CD4-positive, alpha-beta T cell (primary cell): ENCODE results near the gene ARPC5L. TPM values are rescaled to one million over a fixed set of nuclear protein-coding genes. Genes with fewer than 3 reads are reported as not detected.

Experiments
- ATAC-seq: fragments of 200-7000 bp; cut with Tn5 transposase; one replicate; pipeline ENCODE4 v1.10.0; 2022; ENCODE audit warnings: mild to moderate bottlenecking; ENCODE audit not compliant: poor library complexity
- CTCF ChIA-PET: fragments of 350-600 bp; sonication (Branson Sonifier 250); formaldehyde crosslinking; loops from one replicate; lab custom pipeline; 2021; ENCODE audit warnings: antibody characterized with exemption, inconsistent platforms; lab: Charles Lee
- POLR2A ChIA-PET: fragments of 350-600 bp; sonication (Branson Sonifier 250); formaldehyde crosslinking; loops from one replicate; lab custom pipeline; 2021; ENCODE audit warnings: antibody characterized with exemption, inconsistent platforms; lab: Charles Lee
- DNase-seq, 14 experiments: peaks; one replicate each; pipeline ENCODE4 v3.0.0-alpha.2; 2013 to 2020; ENCODE audit warnings: mixed read lengths in 2 of 14
- H3K27ac ChIP-seq, 2 donors: one replicate each; pipeline versions ENCODE4 v1.5.1 to v1.7.0; 2013; ENCODE audit warnings: low read length in 2 of 2, low read depth in 1 of 2, mild to moderate bottlenecking in 1 of 2
- H3K27me3 ChIP-seq, 2 experiments: 1 replicate in 1 of 2; 2 replicates in 1 of 2; pipeline versions ENCODE4 v1.6.1 to v1.7.0; 2013; ENCODE audit warnings: low read length in 2 of 2, control low read depth in 1 of 2, mild to moderate bottlenecking in 1 of 2, moderate library complexity in 1 of 2; ENCODE audit not compliant: insufficient read depth in 2 of 2, control insufficient read depth in 1 of 2
- H3K36me3 ChIP-seq: one replicate; pipeline ENCODE4 v1.6.1; 2013; ENCODE audit warnings: low read length, control low read depth; ENCODE audit not compliant: insufficient read depth
- H3K4me1 ChIP-seq: one replicate; pipeline ENCODE4 v1.6.1; 2013; ENCODE audit warnings: low read length, control low read depth; ENCODE audit not compliant: insufficient read depth
- H3K4me3 ChIP-seq: one replicate; pipeline ENCODE4 v1.5.1; 2013; ENCODE audit warnings: mild to moderate bottlenecking, low read length, moderate library complexity
- H3K9me3 ChIP-seq, 2 experiments: 1 replicate in 1 of 2; 2 replicates in 1 of 2; pipeline versions ENCODE4 v1.6.1 to v1.7.0; 2013; ENCODE audit warnings: low read length in 2 of 2, mild to moderate bottlenecking in 2 of 2, control low read depth in 1 of 2, moderate library complexity in 1 of 2; ENCODE audit not compliant: control insufficient read depth in 1 of 2, insufficient read depth in 1 of 2
- H3K27ac Mint-ChIP-seq: one replicate; pipeline ENCODE4 v1.8.0; 2020; ENCODE audit warnings: mixed read lengths
- H3K27me3 Mint-ChIP-seq: one replicate; pipeline ENCODE4 v1.8.0; 2021; ENCODE audit warnings: mixed read lengths
- H3K36me3 Mint-ChIP-seq: one replicate; pipeline ENCODE4 v1.8.0; 2021; ENCODE audit warnings: low read depth, mixed read lengths
- H3K4me1 Mint-ChIP-seq: one replicate; pipeline ENCODE4 v1.8.0; 2021; ENCODE audit warnings: low read depth, mixed read lengths
- H3K4me3 Mint-ChIP-seq: one replicate; pipeline ENCODE4 v1.8.0; 2020; ENCODE audit warnings: mild to moderate bottlenecking, mixed read lengths
- H3K9me3 Mint-ChIP-seq: one replicate; pipeline ENCODE4 v1.8.0; 2020; ENCODE audit warnings: mixed read lengths
- intact Hi-C, 2 experiments: fragments of 100-400 bp; cut with DNase I in 1 of 2; cut with micrococcal nuclease in 1 of 2; formaldehyde crosslinking; loops; one replicate each; pipeline versions ENCODE4 v1.15.1 to v1.9.0; 2023 to 2025; cut with DNase I, micrococcal nuclease
- polyA plus RNA-seq, 2 donors: library from polyadenylated mRNA; unstranded; fragments of 120-200 nt; gene quantifications; one replicate each; pipeline ENCODE4 v1.2.1, GENCODE V29; 2013
- total RNA-seq, 174 experiments: library from RNA in 2 of 174; stranded (reverse) in 2 of 174; gene quantifications; one replicate each; pipeline ENCODE4 v1.2.3 and lab custom pipeline; 2021 to 2026
- TF ChIP-seq, protein P1 (sequence below): fragments of 200-600 bp; IDR thresholded peaks from one replicate; pipeline ENCODE4 v1.8.0; 2022; ENCODE audit warnings: antibody characterized with exemption, mild to moderate bottlenecking

Gene ARPC5L
- 10 to 100 TPM; 36.8 to 37.0 TPM for total RNA-seq
- polyA plus RNA-seq (2013, experiment 1 of 2): 46.2 TPM
- polyA plus RNA-seq (2013, experiment 2 of 2): 45.0 TPM
- 25.4 to 142 (median 44.9) reads per million in 172 experiments for total RNA-seq (lab: John Stamatoyannopoulos, UW)

DNA sequence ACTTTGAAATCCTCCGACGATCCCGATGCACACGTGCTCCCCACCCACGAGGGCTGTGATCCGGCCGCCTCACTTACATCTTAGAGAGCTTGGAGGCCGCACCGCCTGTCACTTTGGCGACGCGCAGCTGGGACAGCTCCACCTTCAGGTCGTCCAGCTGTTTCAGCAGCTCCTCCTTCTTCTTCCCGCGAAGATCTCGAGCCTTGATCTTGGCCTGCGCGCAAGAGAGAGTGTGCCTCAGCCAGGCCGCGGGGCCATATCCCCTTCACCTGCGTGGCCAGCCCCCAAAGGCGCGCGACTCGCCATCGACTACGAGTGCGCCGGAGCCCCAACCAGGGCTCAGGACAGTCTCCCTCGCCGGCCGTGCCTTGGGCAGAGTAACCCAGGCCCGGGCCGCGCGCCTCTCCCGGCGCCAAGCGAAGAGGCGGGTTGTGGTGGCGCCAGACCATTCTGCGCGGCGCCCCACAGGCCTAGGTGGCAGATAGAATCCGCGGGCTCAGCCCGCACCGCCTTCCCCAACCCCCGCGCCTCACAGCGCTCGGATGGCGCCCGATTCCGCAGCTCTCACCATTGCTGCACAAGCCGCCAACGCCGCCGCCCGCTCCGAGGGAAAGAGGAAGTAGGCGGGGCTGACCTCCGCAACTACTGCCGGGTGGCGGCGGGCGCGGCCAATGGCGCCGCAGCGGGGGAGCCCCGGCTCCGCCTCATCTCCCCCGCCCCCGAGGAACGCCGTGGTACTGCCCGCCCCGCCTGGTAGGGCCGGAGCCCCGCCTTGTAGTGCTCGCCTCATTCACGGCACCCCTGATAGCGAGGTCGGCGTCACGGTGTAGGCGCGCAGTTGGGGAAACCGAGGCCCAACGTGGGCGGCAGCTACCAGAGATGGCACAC, at the start of gene ARPC5L, which contains the start of gene RPL35:
ARPC5L (plus strand) TSS at position 789 of the 888 bp plus-strand sequence. CDS start 7,161 bp downstream, outside the sequence.
RPL35 (minus strand) TSS at position 616 of the 888 bp plus-strand sequence; CDS start at position 571, 45 bp downstream.
- H3K9me3 ChIP-seq: peaks cover 0 to 3% of the 10 kb centered on the region in 2 experiments
- no peaks in the 10 kb centered on the region for H3K27me3 ChIP-seq
- POLR2A ChIA-PET: interaction anchor here (0.6 to 2.9 kb wide), 19 partner anchors 7 to 400 kb away, joined by 3 to 21 read pairs (median 4); partner anchors contain the start of genes GAPVD1, GOLGA1, HSPA5 and NR6A1
- DNase-seq (peak; percentile 91 to 98 (median 95)), ATAC-seq (peak; percentile 92)
- no peaks in the 10 kb centered on the region for H3K9me3 Mint-ChIP-seq
- TF ChIP-seq, protein P1, sequence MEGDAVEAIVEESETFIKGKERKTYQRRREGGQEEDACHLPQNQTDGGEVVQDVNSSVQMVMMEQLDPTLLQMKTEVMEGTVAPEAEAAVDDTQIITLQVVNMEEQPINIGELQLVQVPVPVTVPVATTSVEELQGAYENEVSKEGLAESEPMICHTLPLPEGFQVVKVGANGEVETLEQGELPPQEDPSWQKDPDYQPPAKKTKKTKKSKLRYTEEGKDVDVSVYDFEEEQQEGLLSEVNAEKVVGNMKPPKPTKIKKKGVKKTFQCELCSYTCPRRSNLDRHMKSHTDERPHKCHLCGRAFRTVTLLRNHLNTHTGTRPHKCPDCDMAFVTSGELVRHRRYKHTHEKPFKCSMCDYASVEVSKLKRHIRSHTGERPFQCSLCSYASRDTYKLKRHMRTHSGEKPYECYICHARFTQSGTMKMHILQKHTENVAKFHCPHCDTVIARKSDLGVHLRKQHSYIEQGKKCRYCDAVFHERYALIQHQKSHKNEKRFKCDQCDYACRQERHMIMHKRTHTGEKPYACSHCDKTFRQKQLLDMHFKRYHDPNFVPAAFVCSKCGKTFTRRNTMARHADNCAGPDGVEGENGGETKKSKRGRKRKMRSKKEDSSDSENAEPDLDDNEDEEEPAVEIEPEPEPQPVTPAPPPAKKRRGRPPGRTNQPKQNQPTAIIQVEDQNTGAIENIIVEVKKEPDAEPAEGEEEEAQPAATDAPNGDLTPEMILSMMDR: peak; percentile 23
- H3K36me3 Mint-ChIP-seq: peaks cover 53% of the 10 kb centered on the region
- peaks cover 46% of the 10 kb centered on the region for H3K4me1 ChIP-seq
- peaks cover 45% of the 10 kb centered on the region for H3K36me3 ChIP-seq
- peak within 1 kb of the TSS; percentile 89 to 92 for H3K27ac ChIP-seq
- H3K27ac Mint-ChIP-seq: peak within 1 kb of the TSS; percentile 92
- peaks cover 38% of the 10 kb centered on the region for H3K4me1 Mint-ChIP-seq
- peak within 1 kb of the TSS; percentile 89 for H3K4me3 ChIP-seq
- CTCF ChIA-PET: interaction anchor here (0.6 to 2.4 kb wide), 8 partner anchors 9 to 1544 kb away, joined by 3 to 33 read pairs (median 6); partner anchors contain the start of genes NR6A1 and WDR38
- intact Hi-C loops: loop anchor here (1.0 to 10.0 kb wide), 5 partner anchors 81 to 383 kb away; partner anchors contain the start of genes GOLGA1 (in 1 of the 2), HSPA5 (in 1 of the 2), NR6A1 (in 1 of the 2) and SCAI (in 1 of the 2)
- H3K27me3 Mint-ChIP-seq: no peaks in the 10 kb centered on the region
- H3K4me3 Mint-ChIP-seq: peak within 1 kb of the TSS; percentile 96

DNA sequence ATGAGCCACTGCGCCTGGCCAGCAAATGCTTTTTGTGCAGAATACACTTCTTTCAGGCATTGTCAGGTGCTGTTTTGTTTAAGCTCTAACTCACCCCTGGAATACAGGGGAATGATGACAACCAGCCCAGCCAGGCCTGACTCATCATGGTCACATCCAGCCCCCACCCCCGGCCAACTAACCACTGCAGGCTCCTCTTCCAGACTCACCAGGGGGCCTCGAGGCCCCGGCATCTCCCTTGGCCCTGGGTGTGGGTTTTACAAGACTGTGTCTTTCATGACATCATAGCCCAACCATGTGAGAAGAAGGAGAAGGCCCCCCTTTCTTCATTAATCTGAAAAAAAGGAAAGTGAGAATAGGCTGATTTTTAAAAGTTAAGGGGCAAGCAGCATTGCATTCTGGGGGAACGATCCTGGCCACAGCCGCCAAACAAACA, 49.5 kb upstream of the ARPC5L start:
- no peak overlapping the region for H3K27ac Mint-ChIP-seq
- H3K27ac ChIP-seq: no peak overlapping the region
- H3K4me1 Mint-ChIP-seq: no peaks in the 10 kb centered on the region
- no peaks in the 10 kb centered on the region for H3K27me3 ChIP-seq
- no peaks in the 10 kb centered on the region for H3K36me3 ChIP-seq
- ChIA-PET CTCF (no interaction called here), POLR2A (no interaction called here)
- peaks cover 5% of the 10 kb centered on the region for H3K27me3 Mint-ChIP-seq
- H3K4me1 ChIP-seq: no peaks in the 10 kb centered on the region
- no peak overlapping the region for H3K4me3 Mint-ChIP-seq
- no peaks in the 10 kb centered on the region for H3K9me3 Mint-ChIP-seq
- no peaks in the 10 kb centered on the region for H3K9me3 ChIP-seq
- DNase-seq (no peak), ATAC-seq (no peak)
- TF ChIP-seq, protein P1: no peak
- intact Hi-C loops: no loop called here
- no peak overlapping the region for H3K4me3 ChIP-seq
- H3K36me3 Mint-ChIP-seq: no peaks in the 10 kb centered on the region

DNA sequence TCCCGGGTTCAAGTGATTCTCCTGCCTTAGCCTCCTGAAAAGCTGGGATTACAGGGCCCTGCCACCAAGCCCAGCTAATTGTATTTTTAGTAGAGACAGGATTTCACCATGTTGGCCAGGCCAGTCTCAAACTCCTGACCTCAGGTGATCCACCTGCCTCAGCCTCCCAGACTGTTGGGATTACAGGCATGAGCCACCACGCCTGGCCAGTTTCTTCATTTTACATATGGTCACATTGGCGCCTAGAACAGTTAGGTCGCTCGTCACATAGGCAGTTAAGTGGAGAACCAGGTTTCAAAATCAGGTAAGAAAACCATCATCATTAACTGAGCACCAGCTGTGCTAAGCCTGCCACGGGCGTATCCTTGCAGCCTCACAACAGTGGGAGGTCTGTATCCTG, 48.9 kb upstream of the ARPC5L start:
- Mint-ChIP-seq H3K27me3 (peaks cover 8% of the 10 kb centered on the region), H3K27ac (no peak overlapping the region), H3K4me3 (no peak overlapping the region), H3K4me1 (no peaks in the 10 kb centered on the region), H3K9me3 (no peaks in the 10 kb centered on the region), H3K36me3 (no peaks in the 10 kb centered on the region)
- ATAC-seq: no peak
- Histone ChIP-seq H3K4me1 (no peaks in the 10 kb centered on the region), H3K27ac (no peak overlapping the region), H3K27me3 (peaks cover 0 to 2% of the 10 kb centered on the region in 2 experiments), H3K9me3 (no peaks in the 10 kb centered on the region), H3K36me3 (no peaks in the 10 kb centered on the region), H3K4me3 (no peak overlapping the region)
- intact Hi-C loops: no loop called here
- ChIA-PET CTCF (no interaction called here), POLR2A (no interaction called here)
- TF ChIP-seq, protein P1: no peak
- DNase-seq: no peak
